SK-N-SH (cell line): ENCODE measurements around the gene ALDOA. TPM values are rescaled to one million over a fixed set of nuclear protein-coding genes. Genes with fewer than 3 reads are reported as not detected.

Experiments
- CTCF ChIA-PET: fragments of 300-600, 350-600 bp; formaldehyde crosslinking; extraction: SDS; loops from one replicate; lab custom pipeline; 2021; lab: Yijun Ruan, JAX
- POLR2A ChIA-PET: fragments of 350-600 bp; sonication (Branson Sonifier 250); formaldehyde crosslinking; extraction: SDS; loops from one replicate; lab custom pipeline; 2020; ENCODE audit warnings: antibody characterized with exemption, inconsistent platforms; lab: Yijun Ruan, JAX
- DNase-seq: peaks from one replicate; pipeline ENCODE4 v3.0.0; 2012
- H2AFZ ChIP-seq: fragments of 200-600 bp; sonication (generic); 2 replicates; pipeline ENCODE4 v1.8.1; 2016; ENCODE audit warnings: antibody characterized with exemption, mild to moderate bottlenecking, low read depth
- H3F3A ChIP-seq: fragments of 200-600 bp; sonication (generic); replicated peaks from 2 replicates; pipeline ENCODE3; 2016; ENCODE audit warnings: antibody characterized with exemption, mild to moderate bottlenecking; ENCODE audit not compliant: insufficient read depth
- H3K27ac ChIP-seq, 2 experiments: fragments of 200-500 bp in 1 of 2; fragments of 200-600 bp in 1 of 2; sonication (Bioruptor generic) in 1 of 2; sonication (generic), shearing (Covaris generic) in 1 of 2; 2 replicates each; pipeline versions ENCODE4 v1.5.1 to v1.6.1; 2014 to 2016; ENCODE audit warnings: low read depth in 2 of 2, inconsistent platforms in 1 of 2, low read length in 1 of 2, mild to moderate bottlenecking in 1 of 2, mixed read lengths in 1 of 2
- H3K27me3 ChIP-seq: fragments of 200-600 bp; sonication (generic), shearing (Covaris generic); 2 replicates; pipeline ENCODE4 v1.6.1; 2016; ENCODE audit warnings: mixed run types; ENCODE audit not compliant: insufficient read depth
- H3K36me3 ChIP-seq, 2 experiments: fragments of 200-500 bp in 1 of 2; fragments of 200-600 bp in 1 of 2; sonication (Bioruptor generic) in 1 of 2; sonication (generic) in 1 of 2; replicated peaks in 1 of 2; 2 replicates each; pipeline versions ENCODE3 to v1.5.1; 2014 to 2016; ENCODE audit warnings: low read length in 1 of 2, mild to moderate bottlenecking in 1 of 2; ENCODE audit not compliant: insufficient read depth in 2 of 2, control insufficient read depth in 1 of 2
- H3K4me1 ChIP-seq, 2 experiments: fragments of 200-500 bp in 1 of 2; fragments of 200-600 bp in 1 of 2; sonication (Bioruptor generic) in 1 of 2; sonication (generic), shearing (Covaris generic) in 1 of 2; 2 replicates each; pipeline versions ENCODE4 v1.5.1 to v1.6.1; 2014 to 2016; ENCODE audit warnings: low read depth in 1 of 2, low read length in 1 of 2, mixed run types in 1 of 2; ENCODE audit not compliant: insufficient read depth in 2 of 2, control insufficient read depth in 1 of 2
- H3K4me2 ChIP-seq: fragments of 200-600 bp; sonication (generic), shearing (Covaris generic); 2 replicates; pipeline ENCODE4 v1.6.1; 2017; ENCODE audit warnings: mixed run types
- H3K4me3 ChIP-seq, 2 experiments: fragments of 200-500 bp in 1 of 2; fragments of 200-600 bp in 1 of 2; sonication (Bioruptor generic) in 1 of 2; sonication (generic), shearing (Covaris generic) in 1 of 2; 2 replicates each; pipeline versions ENCODE4 v1.5.1 to v1.8.1; 2014 to 2016; ENCODE audit warnings: low read depth in 2 of 2, inconsistent platforms in 1 of 2, low read length in 1 of 2, mild to moderate bottlenecking in 1 of 2, mixed read lengths in 1 of 2, moderate library complexity in 1 of 2
- H3K79me2 ChIP-seq: fragments of 200-600 bp; sonication (generic); 2 replicates; pipeline ENCODE4 v1.8.1; 2017; ENCODE audit warnings: mild to moderate bottlenecking; ENCODE audit not compliant: insufficient read depth
- H3K9ac ChIP-seq: fragments of 200-600 bp; sonication (generic); 2 replicates; pipeline ENCODE4 v1.6.1; 2017; ENCODE audit warnings: mixed run types
- H3K9me2 ChIP-seq: fragments of 200-600 bp; sonication (generic); 2 replicates; pipeline ENCODE4 v1.6.1; 2017; ENCODE audit warnings: mixed run types
- H3K9me3 ChIP-seq: fragments of 200-600 bp; sonication (generic); 2 replicates; pipeline ENCODE4 v1.6.1; 2017; ENCODE audit warnings: mixed run types, mild to moderate bottlenecking, moderate library complexity
- H4K20me1 ChIP-seq: fragments of 200-600 bp; sonication (generic); 2 replicates; pipeline ENCODE4 v1.6.1; 2017; ENCODE audit warnings: mild to moderate bottlenecking, mixed run types; ENCODE audit not compliant: insufficient read depth
- ELF1 ChIP-seq: IDR thresholded peaks from 2 replicates; pipeline ENCODE4 v1.4.0; 2012
- FOXJ3 ChIP-seq: sonication (generic); formaldehyde crosslinking; IDR thresholded peaks from 2 replicates; pipeline ENCODE4 v1.5.1; 2020; ENCODE audit warnings: mild to moderate bottlenecking, missing genetic modification reagents
- GATA2 ChIP-seq: sonication (generic); formaldehyde crosslinking; IDR thresholded peaks from 2 replicates; pipeline ENCODE4 v1.5.0; 2020; ENCODE audit warnings: mild to moderate bottlenecking, missing genetic modification reagents
- IRF3 ChIP-seq: fragments of 150-350 bp; IDR thresholded peaks from 2 replicates; pipeline ENCODE4 v1.6.1; 2016; ENCODE audit warnings: mild to moderate bottlenecking, low read depth, low read length
- JUND ChIP-seq: IDR thresholded peaks from 2 replicates; pipeline ENCODE4 v1.4.0; 2012
- NFIC ChIP-seq: IDR thresholded peaks from 2 replicates; pipeline ENCODE4 v1.4.0; 2012; ENCODE audit warnings: borderline replicate concordance
- NRF1 ChIP-seq: IDR thresholded peaks from 2 replicates; pipeline ENCODE4 v1.6.1; 2012; ENCODE audit warnings: low read depth, mild to moderate bottlenecking, low read length
- RCOR1 ChIP-seq: fragments of 150-350 bp; IDR thresholded peaks from 2 replicates; pipeline ENCODE4 v1.6.1; 2017; ENCODE audit warnings: antibody characterized with exemption, low read length
- RFX5 ChIP-seq: IDR thresholded peaks from 2 replicates; pipeline ENCODE4 v1.6.1; 2012; ENCODE audit warnings: mild to moderate bottlenecking, improper control_type of control experiment, low read length
- SIN3A ChIP-seq: IDR thresholded peaks from 2 replicates; pipeline ENCODE4 v1.6.1; 2012; ENCODE audit warnings: low read depth, mild to moderate bottlenecking, low read length, moderate library complexity, borderline replicate concordance
- SMC3 ChIP-seq: IDR thresholded peaks from 2 replicates; pipeline ENCODE4 v1.6.1; 2012; ENCODE audit warnings: low read depth, low read length, improper control_type of control experiment
- YY1 ChIP-seq: IDR thresholded peaks from 2 replicates; pipeline ENCODE4 v1.4.0; 2012; ENCODE audit warnings: low read depth, mild to moderate bottlenecking
- whole genome bisulfite sequencing: methylation state at CpG from one replicate; pipeline ENCODE4 v1.1.6; 2017; ENCODE audit warnings: low lambda C conversion rate; 5-methylcytosine and 5-hydroxymethylcytosine counted together
- polyA plus RNA-seq, 3 experiments: library from polyadenylated mRNA; depleted of rRNA; stranded (reverse); fragments of >200 nt; gene quantifications; 2 replicates each; pipeline ENCODE4 v1.2.3, GENCODE V29; 2012
- TF ChIP-seq, protein P1 (sequence below): IDR thresholded peaks from 2 replicates; pipeline ENCODE4 v1.6.1; 2012; ENCODE audit warnings: mild to moderate bottlenecking, low read depth, low read length, moderate library complexity

The ALDOA gene
- polyA plus RNA-seq, 1 of the 3 experiments (the other 2 are of a cell fraction) = 641 TPM

DNA sequence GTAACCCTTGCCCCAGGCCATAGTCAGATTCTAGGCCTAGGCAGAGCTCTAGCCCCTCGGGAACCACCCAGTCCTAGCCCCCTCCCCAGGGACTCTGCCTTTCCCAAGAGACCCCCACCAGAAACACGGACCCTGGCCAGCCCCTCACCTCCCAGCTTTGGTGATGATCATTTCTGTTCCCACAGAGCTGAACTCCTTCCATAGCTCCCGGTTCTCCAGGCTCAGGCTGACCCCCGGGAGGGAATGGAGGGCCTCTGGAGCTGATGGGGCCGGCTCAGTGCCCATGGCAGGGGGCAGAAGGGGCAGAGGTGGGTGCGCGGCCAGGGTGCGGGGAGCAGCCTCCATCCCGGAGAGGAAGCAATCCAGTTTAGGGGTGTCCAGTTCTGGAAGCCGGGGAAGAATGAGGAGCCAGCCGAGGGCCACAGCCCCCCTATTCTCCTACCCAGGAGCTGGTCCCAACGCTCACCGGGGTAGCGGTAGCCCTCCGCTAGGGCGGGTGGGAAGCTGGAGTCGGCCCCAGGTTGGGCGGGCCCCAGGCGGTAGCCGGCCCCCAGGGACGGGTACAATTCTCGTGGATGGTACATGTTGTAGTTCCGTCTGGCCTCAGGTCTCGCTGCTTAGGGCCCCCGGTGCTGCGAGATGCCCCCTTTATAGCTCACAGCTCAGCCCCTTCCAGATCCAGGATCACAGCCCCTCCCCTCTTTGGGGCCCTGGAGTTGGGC is 25.2 kb downstream of the ALDOA start:
- Histone ChIP-seq H3K9me3 (no peaks in the 10 kb centered on the region), H4K20me1 (no peaks in the 10 kb centered on the region), H3K4me2 (peak overlapping the region; percentile 92; the same call in 1 of the 2 replicates), H3K36me3 (peaks cover 0 to under 1% of the 10 kb centered on the region in 2 experiments), H3K27ac (no peak overlapping the region; a peak in 1 of 4 replicates), H3K9ac (no peak overlapping the region), H3F3A (peaks cover 31% of the 10 kb centered on the region), H3K4me3 (no peak overlapping the region), H3K27me3 (no peaks in the 10 kb centered on the region), H3K4me1 (peaks cover 5 to 30% of the 10 kb centered on the region in 2 experiments; a peak in 2 of 4 replicates), H2AFZ (no peak overlapping the region), H3K79me2 (peaks cover 4% of the 10 kb centered on the region; the same call in 1 of the 2 replicates), H3K9me2 (no peaks in the 10 kb centered on the region)
- TF ChIP-seq IRF3 = no peak
- no peak for TF ChIP-seq NFIC
- no peak for TF ChIP-seq JUND
- TF ChIP-seq ELF1 = no peak
- TF ChIP-seq NRF1 = no peak
- TF ChIP-seq GATA2 (CRISPR knock-in tag) = no peak
- TF ChIP-seq SMC3 = no peak
- no peak for TF ChIP-seq YY1
- TF ChIP-seq SIN3A = no peak
- no peak for TF ChIP-seq FOXJ3 (CRISPR knock-in tag)
- TF ChIP-seq, protein P1, sequence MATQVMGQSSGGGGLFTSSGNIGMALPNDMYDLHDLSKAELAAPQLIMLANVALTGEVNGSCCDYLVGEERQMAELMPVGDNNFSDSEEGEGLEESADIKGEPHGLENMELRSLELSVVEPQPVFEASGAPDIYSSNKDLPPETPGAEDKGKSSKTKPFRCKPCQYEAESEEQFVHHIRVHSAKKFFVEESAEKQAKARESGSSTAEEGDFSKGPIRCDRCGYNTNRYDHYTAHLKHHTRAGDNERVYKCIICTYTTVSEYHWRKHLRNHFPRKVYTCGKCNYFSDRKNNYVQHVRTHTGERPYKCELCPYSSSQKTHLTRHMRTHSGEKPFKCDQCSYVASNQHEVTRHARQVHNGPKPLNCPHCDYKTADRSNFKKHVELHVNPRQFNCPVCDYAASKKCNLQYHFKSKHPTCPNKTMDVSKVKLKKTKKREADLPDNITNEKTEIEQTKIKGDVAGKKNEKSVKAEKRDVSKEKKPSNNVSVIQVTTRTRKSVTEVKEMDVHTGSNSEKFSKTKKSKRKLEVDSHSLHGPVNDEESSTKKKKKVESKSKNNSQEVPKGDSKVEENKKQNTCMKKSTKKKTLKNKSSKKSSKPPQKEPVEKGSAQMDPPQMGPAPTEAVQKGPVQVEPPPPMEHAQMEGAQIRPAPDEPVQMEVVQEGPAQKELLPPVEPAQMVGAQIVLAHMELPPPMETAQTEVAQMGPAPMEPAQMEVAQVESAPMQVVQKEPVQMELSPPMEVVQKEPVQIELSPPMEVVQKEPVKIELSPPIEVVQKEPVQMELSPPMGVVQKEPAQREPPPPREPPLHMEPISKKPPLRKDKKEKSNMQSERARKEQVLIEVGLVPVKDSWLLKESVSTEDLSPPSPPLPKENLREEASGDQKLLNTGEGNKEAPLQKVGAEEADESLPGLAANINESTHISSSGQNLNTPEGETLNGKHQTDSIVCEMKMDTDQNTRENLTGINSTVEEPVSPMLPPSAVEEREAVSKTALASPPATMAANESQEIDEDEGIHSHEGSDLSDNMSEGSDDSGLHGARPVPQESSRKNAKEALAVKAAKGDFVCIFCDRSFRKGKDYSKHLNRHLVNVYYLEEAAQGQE = no peak
- TF ChIP-seq RCOR1 = no peak
- no peak for TF ChIP-seq RFX5
- WGBS = 91% methylated on average over 12 of the region's 26 CpGs
- ChIA-PET POLR2A (interaction anchor here (1.0 to 6.9 kb wide), 2 partner anchors 11 to 26 kb away, joined by 3 to 57 read pairs; partner anchors contain the start of gene ALDOA), CTCF (interaction anchor here (1.0 to 5.5 kb wide), 18 partner anchors 9 to 327 kb away, joined by 3 to 68 read pairs (median 9); partner anchors contain the start of genes ALDOA, GDPD3, MAPK3 and PPP4C)
- DNase-seq = no peak
